NT2/D1 (cell line): Measurements from ENCODE around the gene IKZF2.

Source experiments
- SUZ12 ChIP-seq: IDR thresholded peaks from 2 replicates; pipeline ENCODE4 v1.6.1; 2011; ENCODE audit not compliant: insufficient read length, insufficient read depth; ENCODE audit errors: extremely low read depth
- YY1 ChIP-seq: IDR thresholded peaks from 2 replicates; pipeline ENCODE4 v1.6.1; 2011; ENCODE audit not compliant: insufficient read length, insufficient read depth
- ZNF274 ChIP-seq: IDR thresholded peaks from 2 replicates; pipeline ENCODE4 v1.6.1; 2011; ENCODE audit warnings: mild to moderate bottlenecking, low read depth, low read length

GRCh38 chr2:212991120-212991519 is 160.3 kb downstream of the IKZF2 start:
- TF ChIP-seq YY1 (no peak), SUZ12 (no peak), ZNF274 (no peak)
